Measurements from ENCODE around the gene C18orf63. TPM values are rescaled to one million over a fixed set of nuclear protein-coding genes. Genes with fewer than 3 reads are reported as not detected.

C18orf63 gene
- polyA plus RNA-seq, 1 donor from 2014 or later = not detected

DNA sequence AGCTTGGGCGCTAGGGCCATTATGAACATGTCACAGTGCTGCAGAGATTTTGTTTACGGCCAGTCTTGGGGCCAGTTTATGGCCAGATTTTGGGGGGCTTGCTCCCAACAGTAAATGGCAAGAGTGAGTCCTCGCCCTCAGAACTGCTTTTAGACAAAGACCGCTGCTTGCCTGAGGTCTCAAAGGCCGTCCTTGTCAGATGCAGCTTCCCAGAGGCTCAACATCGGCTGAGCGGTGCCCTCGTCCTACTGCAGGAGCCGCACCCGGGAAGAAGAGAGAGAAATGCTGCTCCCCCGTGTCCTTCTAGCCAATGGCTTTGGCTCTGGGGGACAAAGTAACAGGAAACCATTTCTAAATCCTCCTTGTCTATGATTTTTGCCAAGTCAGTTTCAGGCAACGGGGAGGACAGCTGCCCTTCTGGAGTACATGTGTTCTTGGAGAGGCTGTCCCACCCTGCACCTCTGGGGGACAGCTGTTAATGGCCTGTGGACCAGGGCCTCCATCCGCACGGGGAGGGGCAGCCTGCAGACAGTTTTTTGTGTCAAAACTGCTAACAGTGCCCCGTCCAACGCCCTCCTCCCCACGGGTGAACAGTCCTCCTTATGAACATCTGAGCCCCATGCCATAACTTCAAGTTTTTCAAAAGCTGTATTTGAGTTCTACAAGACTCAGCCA lies 66.1 kb downstream of the C18orf63 start:
- Histone ChIP-seq H3K36me3 (ENCODE audit: insufficient read depth, low read length) (no peaks in the 10 kb centered on the region), H3K27me3 (ENCODE audit: insufficient read depth, low read depth, low read length) (no peaks in the 10 kb centered on the region), H3F3A (ENCODE audit: insufficient read depth, low read length, poor library complexity, severe bottlenecking) (no peaks in the 10 kb centered on the region), H3K4me2 (ENCODE audit: low read length) (no peak overlapping the region), H3K9me2 (ENCODE audit: insufficient read depth, low read length) (no peaks in the 10 kb centered on the region), H2AFZ (ENCODE audit: low read depth, low read length) (no peak overlapping the region), H3K27ac (ENCODE audit: low read length) (no peak overlapping the region), H3K79me2 (replicated peaks; ENCODE audit: insufficient read depth, low read length) (no peaks in the 10 kb centered on the region), H3K9ac (ENCODE audit: low read length) (no peak overlapping the region), H3K9me3 (ENCODE audit: low read length) (no peaks in the 10 kb centered on the region), H3K4me3 (ENCODE audit: low read length) (no peak overlapping the region), H4K20me1 (ENCODE audit: insufficient read depth) (no peaks in the 10 kb centered on the region)
- TF ChIP-seq POLR2AphosphoS5 (IDR thresholded peaks at IDR 0.05) (no peak), MXI1 (conservative IDR thresholded peaks at IDR 0.05; ENCODE audit: poor library complexity, severe bottlenecking) (no peak), EZH2 (IDR thresholded peaks at IDR 0.05; ENCODE audit: borderline replicate concordance, insufficient read depth, low read length, poor library complexity, severe bottlenecking) (no peak), RAD21 (conservative IDR thresholded peaks at IDR 0.05) (no peak), SMC3 (conservative IDR thresholded peaks at IDR 0.05; ENCODE audit: poor library complexity) (no peak), EP300 (conservative IDR thresholded peaks at IDR 0.05; ENCODE audit: poor library complexity, severe bottlenecking) (no peak), TAF1 (IDR thresholded peaks at IDR 0.05; ENCODE audit: low read depth) (no peak)
- TF ChIP-seq, protein P1, sequence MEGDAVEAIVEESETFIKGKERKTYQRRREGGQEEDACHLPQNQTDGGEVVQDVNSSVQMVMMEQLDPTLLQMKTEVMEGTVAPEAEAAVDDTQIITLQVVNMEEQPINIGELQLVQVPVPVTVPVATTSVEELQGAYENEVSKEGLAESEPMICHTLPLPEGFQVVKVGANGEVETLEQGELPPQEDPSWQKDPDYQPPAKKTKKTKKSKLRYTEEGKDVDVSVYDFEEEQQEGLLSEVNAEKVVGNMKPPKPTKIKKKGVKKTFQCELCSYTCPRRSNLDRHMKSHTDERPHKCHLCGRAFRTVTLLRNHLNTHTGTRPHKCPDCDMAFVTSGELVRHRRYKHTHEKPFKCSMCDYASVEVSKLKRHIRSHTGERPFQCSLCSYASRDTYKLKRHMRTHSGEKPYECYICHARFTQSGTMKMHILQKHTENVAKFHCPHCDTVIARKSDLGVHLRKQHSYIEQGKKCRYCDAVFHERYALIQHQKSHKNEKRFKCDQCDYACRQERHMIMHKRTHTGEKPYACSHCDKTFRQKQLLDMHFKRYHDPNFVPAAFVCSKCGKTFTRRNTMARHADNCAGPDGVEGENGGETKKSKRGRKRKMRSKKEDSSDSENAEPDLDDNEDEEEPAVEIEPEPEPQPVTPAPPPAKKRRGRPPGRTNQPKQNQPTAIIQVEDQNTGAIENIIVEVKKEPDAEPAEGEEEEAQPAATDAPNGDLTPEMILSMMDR (IDR thresholded peaks at IDR 0.05; ENCODE audit: poor library complexity, severe bottlenecking) = no peak
- TF ChIP-seq, protein P2, sequence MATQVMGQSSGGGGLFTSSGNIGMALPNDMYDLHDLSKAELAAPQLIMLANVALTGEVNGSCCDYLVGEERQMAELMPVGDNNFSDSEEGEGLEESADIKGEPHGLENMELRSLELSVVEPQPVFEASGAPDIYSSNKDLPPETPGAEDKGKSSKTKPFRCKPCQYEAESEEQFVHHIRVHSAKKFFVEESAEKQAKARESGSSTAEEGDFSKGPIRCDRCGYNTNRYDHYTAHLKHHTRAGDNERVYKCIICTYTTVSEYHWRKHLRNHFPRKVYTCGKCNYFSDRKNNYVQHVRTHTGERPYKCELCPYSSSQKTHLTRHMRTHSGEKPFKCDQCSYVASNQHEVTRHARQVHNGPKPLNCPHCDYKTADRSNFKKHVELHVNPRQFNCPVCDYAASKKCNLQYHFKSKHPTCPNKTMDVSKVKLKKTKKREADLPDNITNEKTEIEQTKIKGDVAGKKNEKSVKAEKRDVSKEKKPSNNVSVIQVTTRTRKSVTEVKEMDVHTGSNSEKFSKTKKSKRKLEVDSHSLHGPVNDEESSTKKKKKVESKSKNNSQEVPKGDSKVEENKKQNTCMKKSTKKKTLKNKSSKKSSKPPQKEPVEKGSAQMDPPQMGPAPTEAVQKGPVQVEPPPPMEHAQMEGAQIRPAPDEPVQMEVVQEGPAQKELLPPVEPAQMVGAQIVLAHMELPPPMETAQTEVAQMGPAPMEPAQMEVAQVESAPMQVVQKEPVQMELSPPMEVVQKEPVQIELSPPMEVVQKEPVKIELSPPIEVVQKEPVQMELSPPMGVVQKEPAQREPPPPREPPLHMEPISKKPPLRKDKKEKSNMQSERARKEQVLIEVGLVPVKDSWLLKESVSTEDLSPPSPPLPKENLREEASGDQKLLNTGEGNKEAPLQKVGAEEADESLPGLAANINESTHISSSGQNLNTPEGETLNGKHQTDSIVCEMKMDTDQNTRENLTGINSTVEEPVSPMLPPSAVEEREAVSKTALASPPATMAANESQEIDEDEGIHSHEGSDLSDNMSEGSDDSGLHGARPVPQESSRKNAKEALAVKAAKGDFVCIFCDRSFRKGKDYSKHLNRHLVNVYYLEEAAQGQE (IDR thresholded peaks at IDR 0.05; ENCODE audit: borderline replicate concordance) = no peak

DNA sequence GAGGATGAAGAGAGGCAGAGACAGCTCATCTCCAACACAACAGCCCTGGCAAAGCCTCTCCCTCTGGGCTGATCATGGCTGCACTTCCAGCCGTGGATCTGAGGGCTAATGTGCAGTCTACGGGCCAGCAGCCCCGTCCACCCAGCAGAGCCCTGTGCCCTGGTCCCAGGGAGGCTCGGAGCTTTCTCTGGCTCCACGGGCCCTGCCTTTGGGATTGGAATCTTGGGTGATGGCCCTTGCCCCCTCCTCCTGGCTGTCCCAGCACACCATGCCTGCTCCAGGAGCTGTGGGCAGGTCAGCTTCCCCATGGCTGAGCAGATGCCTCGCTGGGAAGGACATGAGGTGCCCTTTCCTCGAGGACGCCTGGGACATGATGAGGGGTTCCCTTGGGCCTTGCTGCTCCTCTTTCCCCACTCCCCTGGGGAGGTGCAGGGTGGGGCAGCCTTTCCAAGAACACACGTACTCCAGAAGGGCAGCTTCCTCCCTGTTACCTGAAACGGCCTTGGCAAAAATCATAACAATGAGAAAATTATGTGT lies 66.9 kb downstream of the C18orf63 start:
- Histone ChIP-seq H3K27me3 (ENCODE audit: insufficient read depth, low read depth, low read length) (no peaks in the 10 kb centered on the region), H3K9me3 (ENCODE audit: low read length) (no peaks in the 10 kb centered on the region), H3K9me2 (ENCODE audit: insufficient read depth, low read length) (no peaks in the 10 kb centered on the region), H3K36me3 (ENCODE audit: insufficient read depth, low read length) (no peaks in the 10 kb centered on the region), H3K4me3 (ENCODE audit: low read length) (no peak overlapping the region), H3K9ac (ENCODE audit: low read length) (no peak overlapping the region), H2AFZ (ENCODE audit: low read depth, low read length) (no peak overlapping the region), H3K79me2 (replicated peaks; ENCODE audit: insufficient read depth, low read length) (no peaks in the 10 kb centered on the region), H3F3A (ENCODE audit: insufficient read depth, low read length, poor library complexity, severe bottlenecking) (no peaks in the 10 kb centered on the region), H3K4me2 (ENCODE audit: low read length) (no peak overlapping the region), H4K20me1 (ENCODE audit: insufficient read depth) (no peaks in the 10 kb centered on the region), H3K27ac (ENCODE audit: low read length) (no peak overlapping the region)
- TF ChIP-seq, protein P1 (IDR thresholded peaks at IDR 0.05; ENCODE audit: poor library complexity, severe bottlenecking) = no peak
- TF ChIP-seq, protein P2 (IDR thresholded peaks at IDR 0.05; ENCODE audit: borderline replicate concordance) = no peak
- no peak for TF ChIP-seq POLR2AphosphoS5 (IDR thresholded peaks at IDR 0.05)
- no peak for TF ChIP-seq EZH2 (IDR thresholded peaks at IDR 0.05; ENCODE audit: borderline replicate concordance, insufficient read depth, low read length, poor library complexity, severe bottlenecking)
- TF ChIP-seq SMC3 (conservative IDR thresholded peaks at IDR 0.05; ENCODE audit: poor library complexity) = no peak
- TF ChIP-seq TAF1 (IDR thresholded peaks at IDR 0.05; ENCODE audit: low read depth) = no peak
- TF ChIP-seq RAD21 (conservative IDR thresholded peaks at IDR 0.05) = no peak
- TF ChIP-seq EP300 (conservative IDR thresholded peaks at IDR 0.05; ENCODE audit: poor library complexity, severe bottlenecking) = no peak
- TF ChIP-seq MXI1 (conservative IDR thresholded peaks at IDR 0.05; ENCODE audit: poor library complexity, severe bottlenecking) = no peak

Data from neural cell (in vitro differentiated cells).